Adrenal gland (tissue), 5 donors: Measurements from ENCODE around the gene PNPLA5.

Experiments used
- CTCF ChIP-seq, 6 experiments: fragments of 450-650 bp in 4 of 6; fragments of 200-600 bp in 2 of 6; sonication (generic) in 1 of 6; IDR thresholded peaks; 1 replicate in 5 of 6; 2 replicates in 1 of 6; pipeline versions ENCODE4 v1.5.1 to v1.8.0; 2016 to 2021; ENCODE audit warnings: antibody characterized with exemption in 6 of 6, mild to moderate bottlenecking in 2 of 6, moderate library complexity in 1 of 6
- POLR2A ChIP-seq, 2 donors: fragments of 450-650 bp; IDR thresholded peaks; one replicate each; pipeline ENCODE4 v1.6.1; 2017; ENCODE audit warnings: antibody characterized with exemption in 2 of 2, mild to moderate bottlenecking in 2 of 2, moderate library complexity in 1 of 2
- donor health status: DM: no; HTN: no; CAD: no.

GRCh38 chr22:43878079-43878795 is 13.6 kb downstream of the PNPLA5 start:
- TF ChIP-seq CTCF (IDR thresholded peaks at IDR 0.05), result no peak
- no peak for TF ChIP-seq POLR2A (IDR thresholded peaks at IDR 0.05)
